ENCODE data around the gene RNF146. TPM values are rescaled to one million over a fixed set of nuclear protein-coding genes. Genes with fewer than 3 reads are reported as not detected.
"Not testable (repeated sequence)": the region's sequence is repeated elsewhere in the genome, so short reads cannot be mapped to it uniquely, and the experiment has no call there.

The RNF146 gene
- total RNA-seq, 5 donors from 2014 or later (not counting 1 experiment from before 2014, with no cell fraction given): 15.6 to 32.2 (median 31.3) TPM

GRCh38 chr6:127317388-127318128, 50.9 kb downstream of the RNF146 start:
- Mint-ChIP-seq H3K4me1 (peaks cover 15 to 37% (median 25%) of the 10 kb centered on the region in 3 donors), H3K27ac (no peak overlapping the region), H3K27me3 (no peaks in the 10 kb centered on the region), H3K4me3 (no peak overlapping the region), H3K9me3 (no peaks in the 10 kb centered on the region), H3K36me3 (peaks cover 37% of the 10 kb centered on the region)
- H3K4me1 ChIP-seq (ENCODE audit: control insufficient read depth in 1 of 2, extremely low read depth in 1 of 2, insufficient read depth in 2 of 2, low read length in 2 of 2): no peaks in the 10 kb centered on the region
- ChIA-PET POLR2A (no interaction called here), CTCF (interaction anchor here (1.6 to 1.8 kb wide), 2 partner anchors 12 to 14 kb away, joined by 5 to 8 read pairs; no protein-coding TSS in a partner anchor)
- no peaks in the 10 kb centered on the region for H3K9me3 ChIP-seq
- WGBS (ENCODE audit: insufficient coverage): no CpG with 5 or more reads among the region's 6 CpGs
- no peak overlapping the region for H3K27ac ChIP-seq (ENCODE audit: low read length)
- peaks cover 0 to 33% of the 10 kb centered on the region in 2 donors for H3K36me3 ChIP-seq (ENCODE audit: control insufficient read depth in 2 of 2, extremely low read depth in 1 of 2, insufficient read depth in 1 of 2, low read length in 1 of 2)
- ATAC-seq (replicated peaks in 1 of 4): no peak
- DNase-seq: no peak
- no peak overlapping the region for H3K4me3 ChIP-seq (ENCODE audit: control insufficient read depth in 1 of 2, extremely low read depth in 1 of 2, low read length in 1 of 2)
- H3K27me3 ChIP-seq (replicated peaks in 1 of 2; ENCODE audit: control insufficient read depth in 2 of 2, extremely low read depth in 1 of 2, insufficient read depth in 2 of 2, low read length in 1 of 2): no peaks in the 10 kb centered on the region

GRCh38 chr6:127319686-127320085, 53.0 kb downstream of the RNF146 start:
- ATAC-seq (replicated peaks in 1 of 4) (no peak), DNase-seq (no peak)
- Mint-ChIP-seq H3K27me3 (no peaks in the 10 kb centered on the region), H3K4me3 (no peak overlapping the region), H3K4me1 (peaks cover 15 to 31% (median 22%) of the 10 kb centered on the region in 3 donors), H3K36me3 (peaks cover 39% of the 10 kb centered on the region), H3K9me3 (no peaks in the 10 kb centered on the region), H3K27ac (no peak overlapping the region)
- Histone ChIP-seq H3K27ac (ENCODE audit: low read length) (no peak overlapping the region), H3K9me3 (no peaks in the 10 kb centered on the region), H3K4me1 (ENCODE audit: control insufficient read depth in 1 of 2, extremely low read depth in 1 of 2, insufficient read depth in 2 of 2, low read length in 2 of 2) (no peaks in the 10 kb centered on the region), H3K27me3 (replicated peaks in 1 of 2; ENCODE audit: control insufficient read depth in 2 of 2, extremely low read depth in 1 of 2, insufficient read depth in 2 of 2, low read length in 1 of 2) (no peaks in the 10 kb centered on the region), H3K36me3 (ENCODE audit: control insufficient read depth in 2 of 2, extremely low read depth in 1 of 2, insufficient read depth in 1 of 2, low read length in 1 of 2) (peaks cover 0 to 36% of the 10 kb centered on the region in 2 donors), H3K4me3 (ENCODE audit: control insufficient read depth in 1 of 2, extremely low read depth in 1 of 2, low read length in 1 of 2) (no peak overlapping the region)
- ChIA-PET POLR2A (interaction anchor here in 1 of 2 donors (0.6 kb wide), 2 partner anchors 14 to 926 kb away, joined by 3 to 4 read pairs; no protein-coding TSS in a partner anchor), CTCF (interaction anchor here in 1 of 2 donors (0.6 to 1.1 kb wide), 2 partner anchors 8 to 1415 kb away, joined by 3 to 6 read pairs; no protein-coding TSS in a partner anchor)
- no CpG with 5 or more reads among the region's 1 CpG for WGBS (ENCODE audit: insufficient coverage)

- Histone ChIP-seq H3K4me3 (ENCODE audit: control insufficient read depth in 1 of 2, extremely low read depth in 1 of 2, low read length in 1 of 2) (no peak overlapping the region), H3K27ac (ENCODE audit: low read length) (no peak overlapping the region), H3K36me3 (ENCODE audit: control insufficient read depth in 2 of 2, extremely low read depth in 1 of 2, insufficient read depth in 1 of 2, low read length in 1 of 2) (peaks cover 0 to 35% of the 10 kb centered on the region in 2 donors), H3K27me3 (replicated peaks in 1 of 2; ENCODE audit: control insufficient read depth in 2 of 2, extremely low read depth in 1 of 2, insufficient read depth in 2 of 2, low read length in 1 of 2) (no peaks in the 10 kb centered on the region), H3K9me3 (no peaks in the 10 kb centered on the region), H3K4me1 (ENCODE audit: control insufficient read depth in 1 of 2, extremely low read depth in 1 of 2, insufficient read depth in 2 of 2, low read length in 2 of 2) (no peaks in the 10 kb centered on the region)
- ChIA-PET POLR2A (interaction anchor here in 1 of 2 donors (0.6 kb wide), 1 partner anchor 1572 kb away, joined by 3 read pairs; no protein-coding TSS in a partner anchor), CTCF (interaction anchor here (0.5 to 1.1 kb wide), 2 partner anchors 9 to 39 kb away, joined by 3 read pairs; no protein-coding TSS in a partner anchor)
- Mint-ChIP-seq H3K4me1 (peaks cover 5 to 23% (median 7%) of the 10 kb centered on the region in 3 donors), H3K9me3 (no peaks in the 10 kb centered on the region), H3K4me3 (no peak overlapping the region), H3K27me3 (no peaks in the 10 kb centered on the region), H3K36me3 (peaks cover 35% of the 10 kb centered on the region), H3K27ac (no peak overlapping the region)
- no peak for ATAC-seq (replicated peaks in 1 of 4)
- no peak for DNase-seq
Observed at GRCh38 chr6:127328043-127328609, 61.5 kb downstream of the RNF146 start.

- Mint-ChIP-seq H3K36me3 (peaks cover 24% of the 10 kb centered on the region), H3K4me1 (peaks cover 18 to 46% (median 27%) of the 10 kb centered on the region in 3 donors)
- H3K4me1 ChIP-seq (ENCODE audit: control insufficient read depth in 1 of 2, extremely low read depth in 1 of 2, insufficient read depth in 2 of 2, low read length in 2 of 2); H3K9me3 Mint-ChIP-seq; H3K4me3 ChIP-seq (ENCODE audit: control insufficient read depth in 1 of 2, extremely low read depth in 1 of 2, low read length in 1 of 2); H3K36me3 ChIP-seq (ENCODE audit: control insufficient read depth in 2 of 2, extremely low read depth in 1 of 2, insufficient read depth in 1 of 2, low read length in 1 of 2); DNase-seq; H3K27me3 ChIP-seq (replicated peaks in 1 of 2; ENCODE audit: control insufficient read depth in 2 of 2, extremely low read depth in 1 of 2, insufficient read depth in 2 of 2, low read length in 1 of 2); H3K27me3 Mint-ChIP-seq; H3K9me3 ChIP-seq; H3K27ac Mint-ChIP-seq; H3K27ac ChIP-seq (ENCODE audit: low read length); H3K4me3 Mint-ChIP-seq; ATAC-seq (replicated peaks in 1 of 4): not testable (repeated sequence)
- ChIA-PET CTCF (interaction anchor here in 1 of 2 donors (0.6 kb wide), 1 partner anchor 27 kb away, joined by 3 read pairs; no protein-coding TSS in a partner anchor), POLR2A (interaction anchor here in 1 of 2 donors (0.6 kb wide), 2 partner anchors 148 to 1997 kb away, joined by 5 to 7 read pairs; no protein-coding TSS in a partner anchor)
- WGBS (ENCODE audit: insufficient coverage): 100% methylated on average over 1 of the region's 3 CpGs
Observed at GRCh38 chr6:127331256-127331655, 64.6 kb downstream of the RNF146 start.

- Mint-ChIP-seq H3K27me3 (no peaks in the 10 kb centered on the region), H3K9me3 (no peaks in the 10 kb centered on the region), H3K36me3 (peaks cover 19% of the 10 kb centered on the region), H3K27ac (peak overlapping the region in 1 of 2 donors; percentile 49), H3K4me3 (no peak overlapping the region), H3K4me1 (peaks cover 23 to 57% (median 38%) of the 10 kb centered on the region in 3 donors)
- Histone ChIP-seq H3K27ac (ENCODE audit: low read length) (no peak overlapping the region), H3K4me1 (ENCODE audit: control insufficient read depth in 1 of 2, extremely low read depth in 1 of 2, insufficient read depth in 2 of 2, low read length in 2 of 2) (no peaks in the 10 kb centered on the region), H3K36me3 (ENCODE audit: control insufficient read depth in 2 of 2, extremely low read depth in 1 of 2, insufficient read depth in 1 of 2, low read length in 1 of 2) (peaks cover 0 to 4% of the 10 kb centered on the region in 2 donors), H3K4me3 (ENCODE audit: control insufficient read depth in 1 of 2, extremely low read depth in 1 of 2, low read length in 1 of 2) (no peak overlapping the region), H3K27me3 (replicated peaks in 1 of 2; ENCODE audit: control insufficient read depth in 2 of 2, extremely low read depth in 1 of 2, insufficient read depth in 2 of 2, low read length in 1 of 2) (no peaks in the 10 kb centered on the region), H3K9me3 (no peaks in the 10 kb centered on the region)
- DNase-seq (no peak), ATAC-seq (replicated peaks in 1 of 4) (no peak)
- ChIA-PET CTCF (interaction anchor here in 1 of 2 donors (1.4 kb wide), 1 partner anchor 11 kb away, joined by 5 read pairs; the partner anchor contains the start of gene ECHDC1), POLR2A (no interaction called here)
- 91% methylated on average over 1 of the region's 4 CpGs for WGBS (ENCODE audit: insufficient coverage)
Observed at GRCh38 chr6:127332383-127332961, 65.8 kb downstream of the RNF146 start.
